SK-N-SH treated with all-trans-retinoic acid at 6 μM for 48 hours (cell line): Measurements from ENCODE around the gene RASEF.

Source experiments
- ATAC-seq: fragments of 200-7000 bp; cut with Tn5 transposase; 3 replicates; pipeline ENCODE4 v1.9.1; 2020; ENCODE audit warnings: mild to moderate bottlenecking, moderate library complexity
- ARNTL ChIP-seq: fragments of 450-650 bp; formaldehyde crosslinking; IDR thresholded peaks from 2 replicates; pipeline ENCODE4 v1.5.0; 2020; ENCODE audit warnings: low read depth, mild to moderate bottlenecking, moderate library complexity, borderline replicate concordance
- BACH2 ChIP-seq: fragments of 250-450 bp; sonication (Bioruptor Pico); IDR thresholded peaks from 2 replicates; pipeline ENCODE4 v1.9.0; 2021; ENCODE audit warnings: mild to moderate bottlenecking, borderline replicate concordance
- CREB5 ChIP-seq: fragments of 250-450 bp; sonication (Bioruptor Pico); IDR thresholded peaks from 2 replicates; pipeline ENCODE4 v1.5.1; 2020; ENCODE audit warnings: low read depth, mild to moderate bottlenecking, moderate library complexity
- CSDC2 ChIP-seq: fragments of 250-450 bp; sonication (Bioruptor Pico); IDR thresholded peaks from 2 replicates; pipeline ENCODE4 v1.5.0; 2020; ENCODE audit warnings: mild to moderate bottlenecking, moderate library complexity
- CSRNP3 ChIP-seq: fragments of 250-450 bp; sonication (Bioruptor Pico); IDR thresholded peaks from 2 replicates; pipeline ENCODE4 v1.5.1; 2021; ENCODE audit warnings: mild to moderate bottlenecking, moderate library complexity
- ESRRG ChIP-seq: fragments of 250-450 bp; sonication (Bioruptor Pico); IDR thresholded peaks from 2 replicates; pipeline ENCODE4 v1.6.1; 2021; ENCODE audit warnings: mild to moderate bottlenecking
- GLIS3 ChIP-seq: fragments of 250-450 bp; sonication (Bioruptor Pico); IDR thresholded peaks from 2 replicates; pipeline ENCODE4 v1.5.0; 2020; ENCODE audit warnings: mild to moderate bottlenecking, moderate library complexity
- ISL1 ChIP-seq: fragments of 250-450 bp; sonication (Bioruptor Pico); IDR thresholded peaks from 2 replicates; pipeline ENCODE4 v2.1.2; 2022; ENCODE audit warnings: mild to moderate bottlenecking, moderate library complexity
- OSR1 ChIP-seq: fragments of 250-450 bp; sonication (Bioruptor Pico); IDR thresholded peaks from 2 replicates; pipeline ENCODE4 v1.8.0; 2022; ENCODE audit warnings: moderate library complexity, mild to moderate bottlenecking, inconsistent platforms
- PATZ1 ChIP-seq: fragments of 250-450 bp; sonication (Bioruptor Pico); IDR thresholded peaks from 2 replicates; pipeline ENCODE4 v1.8.0; 2020; ENCODE audit warnings: mild to moderate bottlenecking, moderate library complexity, borderline replicate concordance
- RARB ChIP-seq: fragments of 250-450 bp; sonication (Bioruptor Pico); IDR thresholded peaks from 2 replicates; pipeline ENCODE4 v1.8.0; 2021; ENCODE audit warnings: mild to moderate bottlenecking, moderate library complexity
- TCF4 ChIP-seq: fragments of 250-450 bp; sonication (Bioruptor Pico); IDR thresholded peaks from 2 replicates; pipeline ENCODE4 v1.8.0; 2021; ENCODE audit warnings: mild to moderate bottlenecking, moderate library complexity, borderline replicate concordance
- ZC3H10 ChIP-seq: fragments of 250-450 bp; sonication (Bioruptor Pico); IDR thresholded peaks from 2 replicates; pipeline ENCODE4 v1.5.1; 2021; ENCODE audit warnings: mild to moderate bottlenecking, moderate library complexity
- ZFP30 ChIP-seq: fragments of 450-650 bp; formaldehyde crosslinking; IDR thresholded peaks from 2 replicates; pipeline ENCODE4 v1.5.0; 2022; ENCODE audit warnings: mild to moderate bottlenecking, moderate library complexity
- ZNF565 ChIP-seq: fragments of 450-650 bp; formaldehyde crosslinking; conservative IDR thresholded peaks from 2 replicates; pipeline ENCODE4 v1.5.0; 2020; ENCODE audit warnings: low read depth, mild to moderate bottlenecking, moderate library complexity
- ZNF70 ChIP-seq: fragments of 450-650 bp; formaldehyde crosslinking; IDR thresholded peaks from 2 replicates; pipeline ENCODE4 v1.5.0; 2020; ENCODE audit warnings: mild to moderate bottlenecking, moderate library complexity
- TF ChIP-seq, protein P1 (sequence below): fragments of 250-450 bp; sonication (Bioruptor Pico); IDR thresholded peaks from 2 replicates; pipeline ENCODE4 v1.5.0; 2020; ENCODE audit warnings: mild to moderate bottlenecking, moderate library complexity

The RASEF gene

GRCh38 chr9:82972446-82972845, 90.5 kb downstream of the RASEF start:
- TF ChIP-seq GLIS3, result no peak
- TF ChIP-seq CSDC2 (CRISPR knock-in tag), result no peak
- TF ChIP-seq ZNF565, result no peak
- TF ChIP-seq ESRRG (CRISPR knock-in tag), result no peak
- no peak for TF ChIP-seq TCF4
- no peak for TF ChIP-seq ZFP30 (CRISPR knock-in tag)
- TF ChIP-seq ZNF70 (CRISPR knock-in tag), result no peak
- TF ChIP-seq ZC3H10 (CRISPR knock-in tag), result no peak
- ATAC-seq, result no peak

- ATAC-seq, result no peak
- TF ChIP-seq ZNF565 (no peak), ZC3H10 (CRISPR knock-in tag) (no peak), ISL1 (CRISPR knock-in tag) (no peak), ESRRG (CRISPR knock-in tag) (no peak), TCF4 (no peak), PATZ1 (CRISPR knock-in tag) (no peak), BACH2 (CRISPR knock-in tag) (no peak), RARB (CRISPR knock-in tag) (no peak), CREB5 (no peak), ZFP30 (CRISPR knock-in tag) (no peak), CSRNP3 (CRISPR knock-in tag) (no peak)
Measured at GRCh38 chr9:82970359-82970758, 92.6 kb downstream of the RASEF start.

GRCh38 chr9:82969291-82969690, 93.7 kb downstream of the RASEF start:
- TF ChIP-seq ARNTL, result no peak
- TF ChIP-seq OSR1 (CRISPR knock-in tag), result no peak
- TF ChIP-seq CSDC2 (CRISPR knock-in tag), result no peak
- TF ChIP-seq ZNF70 (CRISPR knock-in tag), result no peak
- no peak for TF ChIP-seq BACH2 (CRISPR knock-in tag)
- TF ChIP-seq, all 23 proteins: peak for 0
- ATAC-seq, result no peak

GRCh38 chr9:82968816-82969215, 94.1 kb downstream of the RASEF start:
- TF ChIP-seq, protein P1, sequence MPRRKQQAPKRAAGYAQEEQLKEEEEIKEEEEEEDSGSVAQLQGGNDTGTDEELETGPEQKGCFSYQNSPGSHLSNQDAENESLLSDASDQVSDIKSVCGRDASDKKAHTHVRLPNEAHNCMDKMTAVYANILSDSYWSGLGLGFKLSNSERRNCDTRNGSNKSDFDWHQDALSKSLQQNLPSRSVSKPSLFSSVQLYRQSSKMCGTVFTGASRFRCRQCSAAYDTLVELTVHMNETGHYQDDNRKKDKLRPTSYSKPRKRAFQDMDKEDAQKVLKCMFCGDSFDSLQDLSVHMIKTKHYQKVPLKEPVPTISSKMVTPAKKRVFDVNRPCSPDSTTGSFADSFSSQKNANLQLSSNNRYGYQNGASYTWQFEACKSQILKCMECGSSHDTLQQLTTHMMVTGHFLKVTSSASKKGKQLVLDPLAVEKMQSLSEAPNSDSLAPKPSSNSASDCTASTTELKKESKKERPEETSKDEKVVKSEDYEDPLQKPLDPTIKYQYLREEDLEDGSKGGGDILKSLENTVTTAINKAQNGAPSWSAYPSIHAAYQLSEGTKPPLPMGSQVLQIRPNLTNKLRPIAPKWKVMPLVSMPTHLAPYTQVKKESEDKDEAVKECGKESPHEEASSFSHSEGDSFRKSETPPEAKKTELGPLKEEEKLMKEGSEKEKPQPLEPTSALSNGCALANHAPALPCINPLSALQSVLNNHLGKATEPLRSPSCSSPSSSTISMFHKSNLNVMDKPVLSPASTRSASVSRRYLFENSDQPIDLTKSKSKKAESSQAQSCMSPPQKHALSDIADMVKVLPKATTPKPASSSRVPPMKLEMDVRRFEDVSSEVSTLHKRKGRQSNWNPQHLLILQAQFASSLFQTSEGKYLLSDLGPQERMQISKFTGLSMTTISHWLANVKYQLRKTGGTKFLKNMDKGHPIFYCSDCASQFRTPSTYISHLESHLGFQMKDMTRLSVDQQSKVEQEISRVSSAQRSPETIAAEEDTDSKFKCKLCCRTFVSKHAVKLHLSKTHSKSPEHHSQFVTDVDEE, result no peak
- no peak for TF ChIP-seq ISL1 (CRISPR knock-in tag)
- no peak for TF ChIP-seq PATZ1 (CRISPR knock-in tag)
- no peak for TF ChIP-seq RARB (CRISPR knock-in tag)
- ATAC-seq, result no peak

- ATAC-seq, result no peak
Measured at GRCh38 chr9:82968388-82968787, 94.6 kb downstream of the RASEF start.

More at GRCh38 chr9:82968388-82968787, 94.6 kb downstream of the RASEF start:
- TF ChIP-seq CREB5 (no peak), PATZ1 (CRISPR knock-in tag) (no peak), ISL1 (CRISPR knock-in tag) (no peak), GLIS3 (no peak)
- TF ChIP-seq, all 23 proteins: peak for 0
